Activated T-helper 1 cell treated with anti-CD3 and anti-CD28 coated beads, Interleukin-2, amount 50 U/mL, for 16 hours (primary cell): ENCODE results near the gene SLX9.

Experiments
- DNase-seq, 2 donors: peaks; one replicate each; pipeline ENCODE4 v3.0.0-alpha.2; 2020; ENCODE audit warnings: low read depth in 1 of 2, low spot score in 1 of 2

The SLX9 gene

GRCh38 chr21:44929242-44929798 lies 10.5 kb upstream of the SLX9 start:
- DNase-seq = no peak

GRCh38 chr21:44929799-44930542 lies 9.9 kb upstream of the SLX9 start:
- DNase-seq = no peak

DNA sequence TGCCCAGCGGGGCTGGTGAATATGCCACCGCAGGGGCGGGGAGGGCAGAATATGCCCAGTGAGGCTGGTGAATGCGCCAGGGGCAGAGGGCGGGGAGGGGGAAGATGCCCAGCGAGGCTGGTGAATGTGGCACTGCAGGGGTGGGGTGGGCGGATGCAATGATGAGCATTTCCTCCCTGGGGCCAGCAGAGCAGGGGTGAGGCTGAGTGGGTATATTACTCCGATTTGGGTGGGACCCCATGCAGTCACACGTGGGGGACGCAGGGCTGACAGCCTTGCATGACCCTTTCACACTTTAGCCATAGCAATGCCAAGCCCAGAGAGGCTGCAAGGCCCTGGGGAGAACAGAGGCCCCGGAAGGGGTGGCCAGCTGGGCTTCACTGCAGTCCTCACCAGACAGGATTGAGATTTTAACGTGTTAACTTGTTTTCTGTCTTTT lies 9.3 kb upstream of the SLX9 start:
- peak in 1 of 2 donors; percentile 46 for DNase-seq

GRCh38 chr21:44931137-44931500 lies 8.7 kb upstream of the SLX9 start:
- DNase-seq = no peak

DNA sequence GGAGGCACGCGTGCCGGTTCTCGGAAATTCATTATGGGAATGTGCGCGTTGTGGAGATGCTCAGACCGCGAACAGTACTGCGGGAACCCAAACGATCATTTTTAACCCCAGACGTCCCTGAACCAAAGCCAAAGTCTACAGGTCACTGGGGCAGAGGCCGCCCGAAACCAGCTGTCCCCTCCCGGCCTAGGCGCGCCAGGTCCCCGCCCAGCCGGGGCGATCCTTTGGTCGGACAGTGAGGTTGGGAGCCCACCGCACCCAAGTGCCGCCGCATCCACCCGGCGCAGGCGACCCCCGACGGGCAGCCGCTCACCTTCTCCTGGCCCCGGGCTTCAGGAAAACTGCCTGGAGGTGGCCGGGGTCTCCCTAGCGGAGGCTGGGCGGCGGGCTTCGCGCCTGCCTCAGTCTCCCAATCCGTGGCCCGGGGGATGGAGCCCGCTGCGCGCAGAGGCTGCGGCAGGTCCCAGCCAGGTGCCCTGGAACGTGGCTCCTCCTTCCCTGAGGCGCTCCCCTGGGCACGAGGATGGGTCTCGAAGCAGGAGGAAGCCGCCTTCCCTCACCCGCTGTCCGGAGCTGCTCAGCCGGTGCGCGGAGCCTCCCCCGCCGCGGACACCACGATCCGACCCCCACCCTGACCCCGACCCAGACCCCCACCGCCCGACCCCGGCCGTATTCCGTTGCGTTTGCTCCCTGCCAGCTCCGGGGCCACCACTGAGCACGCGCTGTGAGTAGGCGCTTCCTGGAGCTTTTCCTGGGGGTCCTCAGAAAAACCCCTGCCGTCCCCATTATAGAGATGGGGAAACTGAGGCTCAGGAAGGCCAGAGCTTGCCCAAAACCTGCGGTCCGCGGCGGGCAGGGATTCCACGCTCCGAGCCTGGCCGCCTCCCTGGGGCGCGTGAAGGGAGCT lies 8.1 kb upstream of the SLX9 start:
- DNase-seq = no peak

GRCh38 chr21:44932408-44933181 lies 7.2 kb upstream of the SLX9 start:
- DNase-seq = peak; percentile 59 to 61

DNA sequence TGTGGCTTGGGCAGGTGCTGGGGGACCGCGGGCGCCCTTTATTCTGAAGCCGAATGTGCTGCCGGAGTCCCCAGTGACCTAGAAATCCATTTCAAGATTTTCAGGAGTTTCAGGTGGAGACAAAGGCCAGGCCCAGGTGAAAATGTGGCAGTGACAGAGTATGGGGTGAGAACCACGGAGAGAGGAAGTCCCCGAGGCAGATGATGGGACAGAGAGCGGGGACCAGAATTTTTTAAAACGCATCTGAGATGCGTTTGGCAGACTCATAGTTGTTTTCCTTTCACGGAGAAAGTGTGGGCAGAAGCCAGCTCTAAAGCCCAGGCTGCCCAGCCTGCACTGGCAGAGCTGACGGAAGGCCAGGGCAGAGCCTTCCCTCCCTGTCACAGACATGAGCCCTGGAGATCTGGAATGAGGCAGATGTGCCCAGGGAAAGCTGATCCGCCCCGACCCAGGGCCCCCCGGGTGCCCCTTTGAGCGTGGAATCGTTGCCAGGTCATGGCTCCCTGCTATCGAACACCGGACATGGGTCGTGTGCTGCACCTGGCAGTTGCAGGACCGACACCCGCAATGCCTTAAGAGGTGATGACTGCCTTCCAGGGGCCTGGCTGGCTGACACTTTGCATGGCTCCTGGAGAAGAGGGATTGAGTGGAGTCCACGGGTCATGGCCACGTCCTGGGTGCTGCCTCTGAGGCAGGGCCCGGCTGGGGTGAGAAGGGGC lies 6.5 kb upstream of the SLX9 start:
- no peak for DNase-seq

GRCh38 chr21:44933918-44934260 lies 5.9 kb upstream of the SLX9 start:
- no peak for DNase-seq

DNA sequence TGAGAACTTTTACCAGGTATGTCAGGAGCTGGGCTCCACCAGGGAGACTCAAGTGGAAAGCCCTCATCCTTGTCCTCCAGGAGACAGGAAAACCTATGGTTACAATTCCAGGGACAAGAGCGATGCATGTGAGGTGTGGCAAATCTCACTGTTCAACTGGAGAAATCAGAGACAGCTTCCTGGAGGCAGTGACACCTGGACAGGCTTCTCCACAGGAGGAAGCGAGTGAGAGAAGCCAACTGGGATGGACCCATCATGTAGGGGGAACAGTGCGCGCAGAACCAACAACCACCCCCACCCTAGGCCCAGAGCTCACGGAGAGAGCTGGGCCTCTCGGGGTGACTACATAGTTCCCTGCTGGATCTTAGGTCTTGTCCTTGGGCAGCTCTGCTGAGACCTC lies 5.6 kb upstream of the SLX9 start:
- no peak for DNase-seq

GRCh38 chr21:44934797-44935532 lies 4.9 kb upstream of the SLX9 start:
- no peak for DNase-seq

GRCh38 chr21:44935533-44935927 lies 4.3 kb upstream of the SLX9 start:
- DNase-seq = no peak

DNA sequence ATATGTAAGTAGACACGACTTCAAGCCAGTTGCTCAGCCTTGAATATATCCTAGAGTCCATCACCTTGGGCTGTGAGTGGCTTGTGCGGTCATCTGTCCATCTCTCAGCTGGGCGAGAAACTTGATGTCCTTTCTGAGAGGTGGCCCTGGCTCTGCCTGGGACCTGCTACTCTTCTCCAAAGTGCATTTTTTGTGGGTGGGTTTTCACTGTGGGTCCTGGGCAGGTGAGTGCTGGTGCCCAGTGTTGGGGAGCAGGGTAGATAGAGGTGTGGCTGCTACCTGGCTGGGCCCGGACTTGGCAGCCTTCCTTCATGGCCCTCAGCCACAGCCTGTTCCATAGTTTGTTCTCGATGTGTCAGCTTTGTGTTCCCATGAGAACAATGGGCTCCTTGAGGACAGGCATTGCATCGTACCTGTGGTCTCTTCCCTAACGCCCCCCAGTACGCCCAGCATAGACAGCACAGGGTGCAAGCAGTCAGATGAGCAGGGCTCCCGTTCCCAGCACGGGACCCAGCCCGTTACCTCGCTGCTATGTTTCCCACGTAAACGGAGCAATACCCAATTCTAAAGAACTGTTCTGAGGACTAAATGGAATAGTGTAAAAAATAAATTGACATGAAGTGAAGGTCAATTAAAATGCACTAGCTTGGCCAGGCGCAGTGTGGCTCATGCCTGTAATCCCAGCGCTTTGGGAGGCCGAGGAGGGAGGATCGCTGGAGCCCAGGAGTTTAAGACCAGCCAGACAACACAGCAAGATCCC lies 877 bp upstream of the SLX9 start:
- DNase-seq = no peak

GRCh38 chr21:44940116-44940631 lies 345 bp downstream of the SLX9 start:
- no peak for DNase-seq

GRCh38 chr21:44941567-44941966 lies 1.7 kb downstream of the SLX9 start:
- no peak for DNase-seq

GRCh38 chr21:44942566-44942965 lies 2.7 kb downstream of the SLX9 start:
- no peak for DNase-seq

DNA sequence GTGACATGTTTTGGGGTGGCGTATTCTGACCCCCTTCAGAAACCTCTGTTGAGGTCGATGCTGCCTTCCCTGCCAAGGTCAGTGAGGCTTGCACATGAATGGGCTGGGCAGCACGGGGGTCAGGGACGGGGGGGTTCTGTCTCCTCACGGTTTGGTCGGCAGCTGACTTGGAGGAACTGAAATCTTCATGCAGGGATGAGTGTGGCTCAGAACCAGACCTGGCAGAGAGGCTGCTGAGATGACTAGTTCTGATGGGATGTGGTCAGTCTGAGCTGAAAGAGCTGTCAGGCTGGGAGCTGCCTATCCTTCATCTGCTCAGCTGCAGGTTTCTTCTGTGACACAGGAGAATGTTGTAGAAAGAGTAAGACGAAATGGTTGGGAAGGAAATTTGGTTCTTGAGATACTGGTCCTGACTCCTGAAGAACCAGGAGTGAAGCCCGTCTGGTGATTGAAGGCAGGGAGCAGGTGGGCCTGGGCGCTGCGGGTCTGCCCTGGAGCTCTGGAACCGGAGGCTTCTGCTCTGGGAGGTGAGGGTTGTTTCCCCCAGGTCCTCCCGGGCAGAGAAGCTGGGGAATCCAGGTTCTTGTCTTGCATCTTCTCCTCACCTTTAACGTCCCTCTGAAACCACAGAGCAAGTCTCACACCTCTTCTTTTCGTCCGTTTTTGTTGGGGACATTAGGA lies 3.3 kb downstream of the SLX9 start:
- DNase-seq = no peak

- no peak for DNase-seq
Measured at GRCh38 chr21:44943686-44944550, 4.1 kb downstream of the SLX9 start.

GRCh38 chr21:44944596-44944995 lies 4.8 kb downstream of the SLX9 start:
- no peak for DNase-seq
